IMR-90 (cell line): ENCODE measurements around the gene FBLN1. TPM values are rescaled to one million over a fixed set of nuclear protein-coding genes. Genes with fewer than 3 reads are reported as not detected.

ENCODE experiments used
- ATAC-seq: fragments of 200-7000 bp; cut with Tn5 transposase; 2 replicates; pipeline ENCODE4 v1.9.1; 2020; ENCODE audit warnings: low read depth, mild to moderate bottlenecking, moderate library complexity
- BruUV-seq: library from RNA; stranded (reverse); fragments of 400-500 nt; replicated peaks from 2 replicates; lab custom pipeline; 2021; lab: Mats Ljungman, UMichigan
- CTCF ChIA-PET: fragments of 300-600 bp; formaldehyde crosslinking; extraction: SDS; loops from one replicate; lab custom pipeline; 2021; ENCODE audit warnings: antibody characterized with exemption; lab: Yijun Ruan, JAX
- POLR2A ChIA-PET: fragments of 300-600 bp; sonication (Branson Sonifier 250); formaldehyde crosslinking; loops from one replicate; lab custom pipeline; 2022; ENCODE audit warnings: antibody characterized with exemption; ENCODE audit not compliant: unreplicated experiment; lab: Charles Lee
- DNase-seq: peaks from one replicate; pipeline ENCODE4 v3.0.0; 2013
- H2AFZ ChIP-seq: replicated peaks from 2 replicates; pipeline ENCODE3; 2013; ENCODE audit warnings: low read length, mild to moderate bottlenecking; ENCODE audit not compliant: poor library complexity
- H2AK5ac ChIP-seq: 2 replicates; pipeline ENCODE4 v1.6.1; 2013; ENCODE audit warnings: low read depth, low read length, inconsistent platforms
- H2AK9ac ChIP-seq: replicated peaks from 2 replicates; pipeline ENCODE3; 2013; ENCODE audit warnings: mild to moderate bottlenecking, low read depth, low read length, moderate library complexity; ENCODE audit not compliant: poor library complexity
- H2BK120ac ChIP-seq: 2 replicates; pipeline ENCODE4 v1.6.1; 2013; ENCODE audit warnings: low read depth, low read length, inconsistent platforms
- H2BK15ac ChIP-seq: 3 replicates; pipeline ENCODE4 v1.6.1; 2013; ENCODE audit warnings: low read depth, low read length, inconsistent platforms
- H2BK20ac ChIP-seq: 2 replicates; pipeline ENCODE4 v1.6.1; 2013; ENCODE audit warnings: low read depth, mild to moderate bottlenecking, inconsistent platforms, low read length, moderate library complexity
- H2BK5ac ChIP-seq: 2 replicates; pipeline ENCODE4 v1.6.1; 2013; ENCODE audit warnings: mild to moderate bottlenecking, low read depth, low read length, inconsistent platforms; ENCODE audit not compliant: poor library complexity, severe bottlenecking
- H3K14ac ChIP-seq: replicated peaks from 2 replicates; pipeline ENCODE4 v1.6.1; 2013; ENCODE audit warnings: low read depth, low read length, inconsistent platforms
- H3K18ac ChIP-seq: 2 replicates; pipeline ENCODE4 v1.6.1; 2013; ENCODE audit warnings: low read depth, low read length, control low read depth
- H3K23ac ChIP-seq: 2 replicates; pipeline ENCODE4 v1.6.1; 2013; ENCODE audit warnings: low read depth, low read length, inconsistent platforms
- H3K27ac ChIP-seq: 2 replicates; pipeline ENCODE4 v1.5.1; 2013; ENCODE audit warnings: mild to moderate bottlenecking, control low read depth, low read length; ENCODE audit not compliant: insufficient read depth
- H3K27me3 ChIP-seq: 2 replicates; pipeline ENCODE4 v1.6.1; 2013; ENCODE audit warnings: low read length; ENCODE audit not compliant: control insufficient read depth, insufficient read depth
- H3K36me3 ChIP-seq: 2 replicates; pipeline ENCODE4 v1.6.1; 2013; ENCODE audit warnings: low read length, mixed read lengths; ENCODE audit not compliant: control insufficient read depth, insufficient read depth
- H3K4ac ChIP-seq: 2 replicates; pipeline ENCODE4 v1.6.1; 2013; ENCODE audit warnings: low read depth, low read length, inconsistent platforms
- H3K4me1 ChIP-seq: 2 replicates; pipeline ENCODE4 v1.6.1; 2013; ENCODE audit warnings: low read length, mixed read lengths; ENCODE audit not compliant: control insufficient read depth, insufficient read depth
- H3K4me2 ChIP-seq: 2 replicates; pipeline ENCODE4 v1.6.1; 2013; ENCODE audit warnings: low read depth, mild to moderate bottlenecking, control low read depth, low read length, moderate library complexity
- H3K4me3 ChIP-seq: 2 replicates; pipeline ENCODE4 v1.5.1; 2013; ENCODE audit warnings: low read depth, mild to moderate bottlenecking, control low read depth, low read length, moderate library complexity; ENCODE audit not compliant: insufficient read depth
- H3K56ac ChIP-seq: 2 replicates; pipeline ENCODE4 v1.6.1; 2013; ENCODE audit warnings: low read length, inconsistent platforms; ENCODE audit not compliant: insufficient read depth; ENCODE audit errors: extremely low read depth
- H3K79me1 ChIP-seq, 2 experiments: 2 replicates each; pipeline ENCODE4 v1.6.1; 2013; ENCODE audit warnings: low read length in 2 of 2, inconsistent platforms in 1 of 2, low read depth in 1 of 2
- H3K9ac ChIP-seq: 2 replicates; pipeline ENCODE4 v1.6.1; 2013; ENCODE audit warnings: low read depth, low read length, control low read depth
- H3K9me1 ChIP-seq: 2 replicates; pipeline ENCODE4 v1.6.1; 2013; ENCODE audit warnings: low read length, inconsistent platforms; ENCODE audit not compliant: insufficient read depth
- H3K9me3 ChIP-seq: 2 replicates; pipeline ENCODE4 v1.6.1; 2013; ENCODE audit warnings: low read length; ENCODE audit not compliant: control insufficient read depth, insufficient read depth
- H4K20me1 ChIP-seq: 2 replicates; pipeline ENCODE4 v1.6.1; 2013; ENCODE audit warnings: low read length, inconsistent platforms; ENCODE audit not compliant: insufficient read depth
- H4K5ac ChIP-seq: 2 replicates; pipeline ENCODE4 v1.6.1; 2013; ENCODE audit warnings: mild to moderate bottlenecking, low read depth, low read length, control low read depth
- H4K8ac ChIP-seq, 2 experiments: 2 replicates each; pipeline ENCODE4 v1.6.1; 2013; ENCODE audit warnings: low read depth in 2 of 2, low read length in 2 of 2, control low read depth in 1 of 2, inconsistent platforms in 1 of 2
- H4K91ac ChIP-seq: 2 replicates; pipeline ENCODE4 v1.6.1; 2013; ENCODE audit warnings: low read depth, low read length, inconsistent platforms; ENCODE audit not compliant: insufficient read depth
- CHD1 ChIP-seq: IDR thresholded peaks from 2 replicates; pipeline ENCODE4 v1.6.1; 2012; ENCODE audit warnings: low read depth, low read length, improper control_type of control experiment
- MAFK ChIP-seq: IDR thresholded peaks from 2 replicates; pipeline ENCODE4 v1.6.1; 2012; ENCODE audit warnings: low read depth, low read length, improper control_type of control experiment
- MAZ ChIP-seq: IDR thresholded peaks from 2 replicates; pipeline ENCODE4 v1.6.1; 2012; ENCODE audit warnings: low read depth, mild to moderate bottlenecking, low read length, improper control_type of control experiment, moderate library complexity, borderline replicate concordance
- NFE2L2 ChIP-seq: fragments of 150-350 bp; IDR thresholded peaks from 2 replicates; pipeline ENCODE4 v1.6.1; 2016; ENCODE audit warnings: low read depth, mild to moderate bottlenecking, low read length
- RAD21 ChIP-seq: IDR thresholded peaks from 2 replicates; pipeline ENCODE4 v1.6.1; 2012; ENCODE audit warnings: low read length, improper control_type of control experiment
- RCOR1 ChIP-seq: IDR thresholded peaks from 2 replicates; pipeline ENCODE4 v1.6.1; 2012; ENCODE audit warnings: mild to moderate bottlenecking, low read length, improper control_type of control experiment; ENCODE audit not compliant: insufficient replicate concordance
- SMC3 ChIP-seq: fragments of 150-350 bp; IDR thresholded peaks from 2 replicates; pipeline ENCODE4 v1.6.1; 2016; ENCODE audit warnings: low read depth, mild to moderate bottlenecking, antibody characterized with exemption, low read length, moderate library complexity
- USF2 ChIP-seq: fragments of 150-350 bp; IDR thresholded peaks from 2 replicates; pipeline ENCODE4 v1.6.1; 2017; ENCODE audit warnings: mild to moderate bottlenecking, antibody characterized with exemption, low read length, low read depth
- WGBS, 2 experiments: methylation state at CpG; one replicate each; pipeline versions ENCODE4 v1.1.5 to v1.1.7; 2013; ENCODE audit warnings: missing lambda C conversion rate in 2 of 2; ENCODE audit not compliant: insufficient read length in 1 of 2; ENCODE audit errors: extremely low coverage in 2 of 2; 5-methylcytosine and 5-hydroxymethylcytosine counted together
- dilution Hi-C: fragments of 300-500 bp; cut with HindIII; formaldehyde crosslinking; loops from one replicate; pipeline ENCODE4 v1.14.3; 2018; ENCODE audit warnings: low sequenced_read_pairs; ENCODE audit not compliant: unreplicated experiment
- in situ Hi-C: fragments of 300-500 bp; cut with MboI; formaldehyde crosslinking; loops from 3 replicates; pipeline ENCODE4 v1.14.3; 2019; ENCODE audit warnings: low sequenced_read_pairs, inconsistent platforms, mixed read lengths
- intact Hi-C: fragments of 100-400 bp; cut with micrococcal nuclease; formaldehyde crosslinking; loops from 2 replicates; pipeline ENCODE4 v1.10.0; 2022
- polyA plus RNA-seq, 3 experiments: library from polyadenylated mRNA; depleted of rRNA; stranded (reverse); fragments of >200 nt; gene quantifications; 2 replicates each; pipeline ENCODE4 v1.2.3, GENCODE V29; 2012; ENCODE audit warnings: low replicate concordance in 1 of 3
- total RNA-seq: library from RNA; depleted of rRNA; stranded (reverse); fragments of >200 nt; gene quantifications from 2 replicates; pipeline ENCODE4 v1.2.3, GENCODE V29; 2012
- TF ChIP-seq, protein P1 (sequence below): fragments of 150-350 bp; IDR thresholded peaks from 2 replicates; pipeline ENCODE4 v1.6.1; 2016; ENCODE audit warnings: low read depth, mild to moderate bottlenecking, low read length, moderate library complexity, borderline replicate concordance

The FBLN1 gene
- total and polyA plus RNA-seq, 2 of the 4 experiments (the other 2 are of a cell fraction) = 11.3 to 87.9 TPM

DNA sequence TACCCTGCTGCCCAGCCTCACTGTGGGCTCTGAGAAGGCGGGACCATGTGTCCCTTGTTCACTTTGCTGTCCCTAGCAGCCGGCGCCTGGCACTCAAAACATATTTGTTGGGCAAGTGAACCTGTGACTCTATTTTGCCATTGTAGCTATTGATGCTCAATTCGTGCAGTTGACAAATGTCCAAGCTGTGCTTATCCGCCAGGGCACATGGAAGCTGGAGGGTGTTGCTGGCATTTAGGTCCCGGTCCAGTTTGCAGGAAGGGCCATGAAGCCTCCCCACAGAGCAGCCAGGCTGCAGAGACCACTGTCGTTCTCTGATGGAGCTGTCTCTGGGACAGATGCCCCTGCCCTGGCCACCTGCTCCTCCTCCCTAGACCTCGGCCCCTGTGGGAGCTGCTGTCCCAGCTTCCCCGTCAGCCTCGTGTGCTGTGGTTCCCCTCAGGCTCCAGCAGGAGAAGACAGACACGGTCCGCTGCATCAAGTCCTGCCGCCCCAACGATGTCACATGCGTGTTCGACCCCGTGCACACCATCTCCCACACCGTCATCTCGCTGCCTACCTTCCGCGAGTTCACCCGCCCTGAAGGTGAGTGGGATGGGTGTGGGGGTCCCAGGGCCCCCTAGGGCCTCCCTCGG lies 71.5 kb downstream of the FBLN1 start:
- H3K27me3 ChIP-seq = no peaks in the 10 kb centered on the region
- H2AFZ ChIP-seq = no peak overlapping the region
- TF ChIP-seq USF2 (no peak), RCOR1 (no peak), CHD1 (no peak), MAFK (no peak), MAZ (no peak), NFE2L2 (no peak), RAD21 (no peak), SMC3 (no peak)
- TF ChIP-seq, protein P1, sequence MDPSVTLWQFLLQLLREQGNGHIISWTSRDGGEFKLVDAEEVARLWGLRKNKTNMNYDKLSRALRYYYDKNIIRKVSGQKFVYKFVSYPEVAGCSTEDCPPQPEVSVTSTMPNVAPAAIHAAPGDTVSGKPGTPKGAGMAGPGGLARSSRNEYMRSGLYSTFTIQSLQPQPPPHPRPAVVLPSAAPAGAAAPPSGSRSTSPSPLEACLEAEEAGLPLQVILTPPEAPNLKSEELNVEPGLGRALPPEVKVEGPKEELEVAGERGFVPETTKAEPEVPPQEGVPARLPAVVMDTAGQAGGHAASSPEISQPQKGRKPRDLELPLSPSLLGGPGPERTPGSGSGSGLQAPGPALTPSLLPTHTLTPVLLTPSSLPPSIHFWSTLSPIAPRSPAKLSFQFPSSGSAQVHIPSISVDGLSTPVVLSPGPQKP = no peak
- no peak overlapping the region for H3K4me2 ChIP-seq
- no peak overlapping the region for H4K91ac ChIP-seq
- dilution Hi-C loops = no loop called here
- H2BK5ac ChIP-seq = no peak overlapping the region
- H3K9me3 ChIP-seq = peaks cover 4% of the 10 kb centered on the region
- H3K4me1 ChIP-seq = no peaks in the 10 kb centered on the region
- no peak overlapping the region for H2AK5ac ChIP-seq
- no peak for ATAC-seq
- no peak for DNase-seq
- ChIA-PET POLR2A (no interaction called here), CTCF (no interaction called here)
- H3K79me1 ChIP-seq = peaks cover 0 to 3% of the 10 kb centered on the region in 2 experiments; a peak in 1 of 4 replicates
- no peak overlapping the region for H3K14ac ChIP-seq
- H3K23ac ChIP-seq = no peak overlapping the region
- no peak overlapping the region for H2BK20ac ChIP-seq
- H3K4ac ChIP-seq = no peak overlapping the region
- H3K36me3 ChIP-seq = peaks cover 39% of the 10 kb centered on the region; the same call in 1 of the 2 replicates
- H4K8ac ChIP-seq = no peak overlapping the region
- no peak overlapping the region for H3K9ac ChIP-seq
- no peak overlapping the region for H3K4me3 ChIP-seq
- intact Hi-C loops = no loop called here
- no peak overlapping the region for H3K27ac ChIP-seq
- H3K56ac ChIP-seq = no peak overlapping the region
- no peak overlapping the region for H3K18ac ChIP-seq
- in situ Hi-C loops = loop anchor here (25.0 kb wide), 1 partner anchor 587 kb away; no protein-coding TSS in a partner anchor
- no peak overlapping the region for H2BK15ac ChIP-seq
- no peak overlapping the region for H4K5ac ChIP-seq
- H2BK120ac ChIP-seq = no peak overlapping the region
- H4K20me1 ChIP-seq = no peaks in the 10 kb centered on the region; the same call in 1 of the 2 replicates
- peak overlapping the region; percentile 58 for H2AK9ac ChIP-seq
- no peaks in the 10 kb centered on the region; the same call in 1 of the 2 replicates for H3K9me1 ChIP-seq
- 64% methylated on average over 4 of the region's 23 CpGs; no CpG with 5 or more reads in 1 of the 2 experiments for WGBS, 2 experiments
- no TSS peak for BruUV-seq
